Hepatocyte (in vitro differentiated cells): ENCODE measurements around the gene SCFD2.

Experiments
- EZH2 ChIP-seq: fragments of 200-600 bp; sonication (generic); IDR thresholded peaks from 2 replicates; pipeline ENCODE4 v1.6.1; 2016; ENCODE audit warnings: antibody characterized with exemption, mild to moderate bottlenecking, borderline replicate concordance
- TF ChIP-seq, protein P1 (sequence below): fragments of 200-600 bp; sonication (generic); IDR thresholded peaks from 2 replicates; pipeline ENCODE4 v1.5.1; 2016; ENCODE audit warnings: antibody characterized with exemption, mild to moderate bottlenecking; ENCODE audit not compliant: poor library complexity

GRCh38 chr4:52862639-52863161, 503.2 kb downstream of the SCFD2 start:
- no peak for TF ChIP-seq EZH2
- TF ChIP-seq, protein P1, sequence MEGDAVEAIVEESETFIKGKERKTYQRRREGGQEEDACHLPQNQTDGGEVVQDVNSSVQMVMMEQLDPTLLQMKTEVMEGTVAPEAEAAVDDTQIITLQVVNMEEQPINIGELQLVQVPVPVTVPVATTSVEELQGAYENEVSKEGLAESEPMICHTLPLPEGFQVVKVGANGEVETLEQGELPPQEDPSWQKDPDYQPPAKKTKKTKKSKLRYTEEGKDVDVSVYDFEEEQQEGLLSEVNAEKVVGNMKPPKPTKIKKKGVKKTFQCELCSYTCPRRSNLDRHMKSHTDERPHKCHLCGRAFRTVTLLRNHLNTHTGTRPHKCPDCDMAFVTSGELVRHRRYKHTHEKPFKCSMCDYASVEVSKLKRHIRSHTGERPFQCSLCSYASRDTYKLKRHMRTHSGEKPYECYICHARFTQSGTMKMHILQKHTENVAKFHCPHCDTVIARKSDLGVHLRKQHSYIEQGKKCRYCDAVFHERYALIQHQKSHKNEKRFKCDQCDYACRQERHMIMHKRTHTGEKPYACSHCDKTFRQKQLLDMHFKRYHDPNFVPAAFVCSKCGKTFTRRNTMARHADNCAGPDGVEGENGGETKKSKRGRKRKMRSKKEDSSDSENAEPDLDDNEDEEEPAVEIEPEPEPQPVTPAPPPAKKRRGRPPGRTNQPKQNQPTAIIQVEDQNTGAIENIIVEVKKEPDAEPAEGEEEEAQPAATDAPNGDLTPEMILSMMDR = no peak
